GM10847 (cell line): Measurements from ENCODE around the gene SP110.

Experiments
- POLR2A ChIP-seq: IDR thresholded peaks from 2 replicates; pipeline ENCODE4 v1.6.1; 2011; ENCODE audit not compliant: insufficient read length; ENCODE audit errors: extremely low read depth

The SP110 gene

DNA sequence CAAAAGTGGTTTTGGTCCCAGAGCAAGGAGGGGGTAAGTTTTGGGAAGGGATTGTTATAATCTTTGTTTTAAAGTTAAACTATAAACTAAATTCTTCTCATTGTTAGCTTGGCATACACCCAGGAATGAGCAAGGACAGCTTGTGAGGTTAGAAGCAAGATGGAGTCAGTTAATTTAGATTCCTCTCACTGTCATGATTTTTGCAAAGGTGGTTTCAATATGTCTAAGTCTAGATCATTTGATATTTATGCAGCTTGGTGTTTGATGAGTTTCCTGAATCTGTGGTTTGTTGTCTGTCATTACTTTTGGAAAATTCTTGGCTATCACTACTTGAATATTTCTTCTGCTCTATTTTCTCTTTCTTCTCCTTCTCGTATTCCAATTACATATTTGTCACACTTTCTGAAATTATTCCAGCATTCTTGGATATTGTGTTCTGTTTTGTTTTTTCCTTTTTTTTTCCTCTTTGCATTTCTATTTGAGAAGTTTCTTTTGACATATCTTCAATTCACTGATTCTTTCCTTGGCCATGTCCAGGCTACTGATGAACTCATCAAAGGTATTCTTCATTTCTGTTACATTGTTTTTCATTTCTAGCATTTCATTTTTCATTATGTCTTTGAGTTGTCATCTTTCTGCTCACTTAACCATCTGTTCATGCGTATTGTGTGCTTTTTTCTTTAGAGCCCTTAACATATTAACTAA is 10.9 kb upstream of the SP110 start:
- no peak for TF ChIP-seq POLR2A

DNA sequence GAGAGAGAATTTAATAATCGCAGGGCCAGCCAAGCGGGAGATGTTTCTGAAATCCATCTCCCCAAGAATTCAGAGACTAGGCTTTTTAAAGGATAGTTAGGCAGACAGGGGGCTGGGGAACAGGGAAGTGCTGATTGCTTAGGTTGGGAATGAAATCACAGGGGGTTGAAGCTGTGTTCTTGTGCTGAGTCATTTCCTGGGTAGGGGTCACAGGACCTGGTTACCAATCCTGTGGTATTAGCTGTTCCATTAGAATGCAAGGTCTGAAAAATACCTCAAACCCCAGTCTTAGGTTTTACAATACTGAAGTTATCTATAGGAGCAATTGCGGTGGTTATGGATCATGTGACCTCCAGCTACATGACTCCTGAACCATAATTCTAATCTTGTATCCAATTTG is 10.3 kb upstream of the SP110 start:
- no peak for TF ChIP-seq POLR2A

- TF ChIP-seq POLR2A = no peak
These were observed 7.4 kb upstream of the SP110 start for GRCh38 chr2:230227216-230227615.

GRCh38 chr2:230226051-230226551 is 6.3 kb upstream of the SP110 start:
- TF ChIP-seq POLR2A = no peak

DNA sequence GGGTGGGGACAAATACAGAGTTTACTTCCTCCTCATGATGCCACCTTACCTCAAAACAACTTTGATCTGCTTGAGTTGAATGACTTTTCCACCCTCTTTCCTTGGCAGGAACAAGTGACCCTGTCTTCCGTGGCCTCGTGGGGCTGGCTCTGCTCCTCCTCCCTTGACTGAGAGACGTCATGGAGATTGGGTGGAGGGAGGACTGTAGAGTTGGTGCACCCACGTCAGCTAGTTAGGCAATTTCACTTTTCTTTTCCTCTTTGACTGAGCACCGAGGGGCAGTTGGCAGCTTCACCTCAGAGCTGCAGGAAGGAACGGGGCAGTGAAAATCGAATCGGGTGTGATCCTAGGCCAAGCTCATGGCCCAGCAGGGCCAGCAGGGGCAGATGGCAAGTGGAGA is 5.7 kb upstream of the SP110 start, which contains the start of gene SP140:
TSS of gene SP140 (plus strand) at position 251 of the 400 bp plus-strand sequence. CDS start at position 360, 109 bp downstream.
- peak; percentile 66 for TF ChIP-seq POLR2A

DNA sequence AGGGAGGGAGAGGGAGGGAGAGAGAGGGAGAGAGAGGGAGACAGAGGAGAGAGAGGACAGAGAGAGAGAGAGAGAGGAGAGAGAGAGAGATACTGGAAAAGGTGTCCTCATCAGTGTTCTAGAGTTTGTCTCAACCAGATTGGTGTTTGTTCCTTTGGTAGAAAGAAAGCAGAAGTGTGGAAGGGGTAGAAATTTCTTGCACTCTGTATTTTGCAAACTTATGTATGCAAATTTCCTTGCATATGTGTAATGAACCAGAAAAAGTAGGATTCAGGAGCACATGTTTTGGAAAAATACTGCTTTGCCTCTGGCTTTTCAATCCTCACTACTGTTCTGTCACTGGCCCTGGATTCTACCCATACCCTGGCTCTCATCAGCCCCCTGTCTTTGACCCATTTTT is 4.7 kb upstream of the SP110 start:
- no peak for TF ChIP-seq POLR2A

GRCh38 chr2:230221493-230221892 is 1.7 kb upstream of the SP110 start:
- no peak for TF ChIP-seq POLR2A

GRCh38 chr2:230220347-230220969 is 674 bp upstream of the SP110 start:
- TF ChIP-seq POLR2A = no peak

DNA sequence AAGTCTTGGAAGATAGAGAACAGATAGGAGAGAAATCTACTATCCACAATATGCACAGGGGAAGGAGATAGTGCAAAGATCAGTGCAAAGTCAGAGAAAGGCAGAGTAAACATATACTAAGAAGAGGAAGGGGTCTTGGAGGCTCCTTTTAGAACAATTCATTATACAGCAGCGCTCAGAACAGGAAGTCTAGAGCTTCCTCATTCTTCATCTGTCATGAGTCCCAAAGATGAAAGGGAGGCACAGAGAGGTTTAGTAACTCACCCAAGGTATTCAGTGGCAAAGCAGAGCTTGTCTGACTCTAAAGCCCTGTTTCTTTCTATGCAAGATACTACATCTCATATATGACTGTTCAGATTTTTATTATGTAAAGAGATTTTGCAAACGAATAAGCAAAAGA is 1.4 kb downstream of the SP110 start:
- no peak for TF ChIP-seq POLR2A

DNA sequence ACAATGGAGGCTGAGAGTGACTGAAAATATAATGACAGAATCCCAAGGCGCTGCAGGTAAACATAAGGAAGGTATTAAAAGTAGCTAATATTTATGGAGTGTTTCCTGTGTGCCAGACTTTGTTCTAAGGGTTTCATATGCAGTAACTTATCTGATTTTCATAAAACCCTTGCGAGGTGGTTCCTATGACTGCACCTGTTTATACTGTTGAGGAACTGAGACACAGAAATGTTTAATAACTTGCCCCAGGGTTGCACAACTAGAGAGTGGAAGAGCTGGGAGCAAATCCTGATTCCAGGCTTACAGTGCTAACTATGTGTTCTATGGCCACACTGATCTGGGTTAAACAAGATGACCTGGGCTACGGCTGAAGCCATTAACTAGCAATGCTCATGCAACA is 2.4 kb downstream of the SP110 start:
- no peak for TF ChIP-seq POLR2A

DNA sequence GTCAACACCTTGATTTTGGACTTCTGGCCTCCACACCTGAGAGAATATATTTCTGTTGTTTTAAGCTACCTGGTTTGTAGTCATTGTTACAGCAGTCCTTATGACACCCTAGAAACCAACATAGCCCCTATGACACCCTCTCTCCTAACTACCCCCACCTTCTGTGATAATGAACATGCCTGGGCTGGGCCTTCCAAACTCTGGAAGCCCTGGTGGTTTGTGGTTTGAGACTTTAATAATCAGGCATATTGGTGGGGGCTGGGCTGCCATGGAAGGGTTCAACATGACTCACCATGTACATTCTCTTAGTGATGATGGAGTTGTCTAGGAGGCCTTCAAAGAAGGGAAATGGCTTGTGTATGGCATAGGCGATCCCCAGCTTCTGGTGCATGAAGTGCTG is 3.3 kb downstream of the SP110 start:
- no peak for TF ChIP-seq POLR2A

- no peak for TF ChIP-seq POLR2A
These were observed 10.2 kb downstream of the SP110 start for GRCh38 chr2:230209422-230210051.

DNA sequence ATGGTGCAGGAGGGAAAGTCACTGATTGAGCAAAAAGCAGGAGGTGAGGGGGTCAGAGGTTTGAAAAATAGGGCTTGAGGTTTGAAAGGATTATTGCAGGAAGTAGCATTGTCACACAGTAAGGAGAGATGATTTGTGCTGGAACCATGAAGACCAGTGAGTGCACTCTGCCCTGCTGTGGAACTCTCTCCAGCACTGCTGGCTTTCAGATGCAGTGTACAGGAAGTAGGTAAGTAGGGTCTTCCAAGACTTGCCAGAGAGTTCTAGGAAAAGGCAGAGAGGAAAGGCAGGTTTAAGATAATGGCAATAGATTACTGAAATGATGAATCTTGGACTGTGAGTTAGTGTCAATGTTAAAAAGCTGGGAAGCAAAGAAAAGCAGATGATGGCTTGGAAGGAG is 11.2 kb downstream of the SP110 start:
- TF ChIP-seq POLR2A = no peak

- TF ChIP-seq POLR2A = no peak
These were observed 14.1 kb downstream of the SP110 start for GRCh38 chr2:230205721-230206120.

- TF ChIP-seq POLR2A = no peak
These were observed 14.8 kb downstream of the SP110 start for GRCh38 chr2:230205034-230205433.

GRCh38 chr2:230203110-230203676 is 16.6 kb downstream of the SP110 start:
- TF ChIP-seq POLR2A = no peak
